GM20000 (cell line): Measurements from ENCODE around the gene GALNT3.

Experiments used
- DNase-seq: peaks from one replicate; pipeline ENCODE4 v3.0.0; 2012; ENCODE audit warnings: low spot score
- CTCF ChIP-seq: IDR thresholded peaks from 2 replicates; pipeline ENCODE4 v1.5.1; 2012; ENCODE audit warnings: mild to moderate bottlenecking, control low read depth; ENCODE audit errors: extremely low read depth, missing control alignments

Gene GALNT3

GRCh38 chr2:165827921-165828276 is 33.9 kb upstream of the GALNT3 start:
- no peak for TF ChIP-seq CTCF

GRCh38 chr2:165827016-165827920 is 33.2 kb upstream of the GALNT3 start:
- no peak for TF ChIP-seq CTCF
- DNase-seq: no peak

More at GRCh38 chr2:165827921-165828276, 33.9 kb upstream of the GALNT3 start:
- no peak for DNase-seq

- DNase-seq: no peak
- TF ChIP-seq CTCF: no peak
Observed at GRCh38 chr2:165825041-165825440, 31.0 kb upstream of the GALNT3 start.

- no peak for DNase-seq
- TF ChIP-seq CTCF: no peak
Observed at GRCh38 chr2:165820296-165820695, 26.2 kb upstream of the GALNT3 start.

GRCh38 chr2:165818920-165819319 is 24.9 kb upstream of the GALNT3 start:
- no peak for DNase-seq
- TF ChIP-seq CTCF: no peak

- no peak for DNase-seq
- TF ChIP-seq CTCF: no peak
Observed at GRCh38 chr2:165815299-165816141, 21.5 kb upstream of the GALNT3 start.

- TF ChIP-seq CTCF: no peak
Observed at GRCh38 chr2:165814473-165814872, 20.4 kb upstream of the GALNT3 start.

More at GRCh38 chr2:165814473-165814872, 20.4 kb upstream of the GALNT3 start:
- no peak for DNase-seq
